NCI-H226 (cell line): ENCODE measurements around the gene AZU1.

Experiments used
- DNase-seq: peaks from one replicate; pipeline ENCODE4 v3.0.0-alpha.2; 2015

AZU1 gene

DNA sequence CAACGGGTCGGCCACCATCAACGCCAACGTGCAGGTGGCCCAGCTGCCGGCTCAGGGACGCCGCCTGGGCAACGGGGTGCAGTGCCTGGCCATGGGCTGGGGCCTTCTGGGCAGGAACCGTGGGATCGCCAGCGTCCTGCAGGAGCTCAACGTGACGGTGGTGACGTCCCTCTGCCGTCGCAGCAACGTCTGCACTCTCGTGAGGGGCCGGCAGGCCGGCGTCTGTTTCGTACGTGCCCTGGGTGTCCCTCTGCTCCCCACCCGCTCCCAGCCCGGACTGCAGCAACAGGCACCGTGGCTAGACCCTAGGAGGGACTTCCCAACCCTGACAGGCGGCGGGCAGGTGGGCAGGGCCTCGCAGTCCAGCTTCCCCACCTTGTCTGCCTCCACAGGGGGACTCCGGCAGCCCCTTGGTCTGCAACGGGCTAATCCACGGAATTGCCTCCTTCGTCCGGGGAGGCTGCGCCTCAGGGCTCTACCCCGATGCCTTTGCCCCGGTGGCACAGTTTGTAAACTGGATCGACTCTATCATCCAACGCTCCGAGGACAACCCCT lies 28.0 kb downstream of the AZU1 start:
- no peak for DNase-seq

DNA sequence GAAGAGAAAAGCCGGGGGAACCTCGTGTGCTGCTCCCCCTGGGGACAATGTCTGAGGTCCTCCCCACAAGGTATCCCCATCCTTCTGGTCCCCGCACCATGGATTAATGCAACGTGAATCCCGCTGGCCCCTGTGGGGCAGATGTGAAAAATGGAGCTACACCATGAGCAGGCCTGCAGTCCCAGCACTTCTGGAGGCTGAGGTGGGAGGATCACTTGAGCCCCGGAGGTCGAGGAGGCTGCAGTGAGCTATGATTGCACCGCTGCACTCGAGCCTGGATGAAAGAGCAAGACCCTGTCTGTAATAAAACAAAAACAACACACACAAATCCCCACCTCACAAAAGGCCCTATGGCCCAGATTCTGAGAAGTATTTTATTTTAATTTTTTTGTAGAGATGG lies 30.6 kb downstream of the AZU1 start:
- no peak for DNase-seq

DNA sequence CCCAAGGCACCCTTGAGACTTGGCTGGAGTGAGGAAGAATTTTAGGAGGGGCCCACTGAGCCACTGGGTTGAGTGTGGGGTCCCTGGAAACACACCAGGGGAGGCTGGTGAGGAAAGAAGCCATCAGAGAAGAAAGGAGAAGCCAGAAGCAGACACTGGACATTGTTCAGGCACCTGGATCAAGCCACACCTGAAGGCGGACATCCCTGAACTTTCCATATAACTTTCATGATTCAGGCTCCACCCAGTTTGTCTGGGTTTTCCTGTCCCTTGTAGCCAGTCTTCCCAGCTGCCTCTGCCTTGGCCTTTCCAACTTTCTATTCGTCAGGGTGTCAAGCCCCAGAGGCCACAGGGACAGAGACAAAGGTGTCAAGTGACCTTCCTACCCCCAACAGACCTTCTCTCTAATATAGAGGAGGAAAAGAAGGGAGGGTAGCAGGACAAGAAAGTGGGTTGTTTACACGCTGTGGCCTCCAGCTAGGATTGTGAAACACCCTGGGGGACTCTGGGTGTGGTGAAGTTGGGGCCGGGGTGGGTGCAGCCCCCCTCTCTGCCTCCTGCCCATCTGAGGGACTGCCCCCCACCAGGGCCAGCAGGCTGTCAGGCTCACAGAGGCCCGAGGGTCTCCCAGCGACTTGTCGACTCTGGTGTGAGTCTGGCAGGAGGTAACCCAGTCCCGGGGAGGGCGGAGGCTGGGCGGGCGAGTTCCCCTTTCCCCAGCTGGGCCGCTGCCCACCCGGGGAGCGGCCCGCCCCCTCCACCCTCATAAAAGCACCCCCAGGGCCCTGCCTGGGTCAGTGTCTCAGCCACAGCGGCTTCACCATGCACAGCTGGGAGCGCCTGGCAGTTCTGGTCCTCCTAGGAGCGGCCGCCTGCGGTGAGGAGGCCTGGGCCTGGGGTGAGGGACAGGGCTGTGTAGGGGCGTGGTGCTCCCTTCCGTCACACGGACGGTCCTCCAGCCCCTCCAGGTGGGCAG lies 31.5 kb downstream of the AZU1 start, which contains the start of gene CFD:
Gene CFD (plus strand): TSS at position 797 of the 976 bp plus-strand sequence. CDS start 26 bp downstream, at position 823.
- DNase-seq: no peak

DNA sequence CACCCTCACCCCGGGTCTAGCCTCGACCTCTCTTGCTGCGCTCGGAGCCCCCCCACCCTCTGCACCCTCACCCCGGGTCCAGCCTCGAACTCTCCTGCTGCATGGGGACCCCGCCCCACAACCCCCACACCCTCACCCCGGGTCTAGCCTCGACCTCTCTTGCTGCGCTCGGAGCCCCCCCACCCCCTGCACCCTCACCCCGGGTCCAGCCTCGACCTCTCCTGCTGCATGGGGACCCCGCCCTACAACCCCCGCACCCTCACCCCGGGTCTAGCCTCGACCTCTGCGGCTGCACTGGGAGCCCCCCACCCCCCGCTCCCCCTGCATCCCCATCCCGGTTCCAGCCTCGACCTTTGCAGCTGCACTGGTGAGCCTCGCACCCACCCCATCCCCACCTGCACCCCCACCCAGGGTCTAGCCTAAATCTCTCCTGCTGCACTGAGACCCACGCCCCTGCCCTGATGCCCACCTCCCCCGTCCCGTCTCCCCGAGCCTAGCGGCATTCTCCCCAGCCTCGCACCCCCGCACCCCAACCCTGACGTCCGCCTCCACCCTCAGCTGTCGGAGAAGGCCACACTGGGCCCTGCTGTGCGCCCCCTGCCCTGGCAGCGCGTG lies 33.6 kb downstream of the AZU1 start:
- no peak for DNase-seq

DNA sequence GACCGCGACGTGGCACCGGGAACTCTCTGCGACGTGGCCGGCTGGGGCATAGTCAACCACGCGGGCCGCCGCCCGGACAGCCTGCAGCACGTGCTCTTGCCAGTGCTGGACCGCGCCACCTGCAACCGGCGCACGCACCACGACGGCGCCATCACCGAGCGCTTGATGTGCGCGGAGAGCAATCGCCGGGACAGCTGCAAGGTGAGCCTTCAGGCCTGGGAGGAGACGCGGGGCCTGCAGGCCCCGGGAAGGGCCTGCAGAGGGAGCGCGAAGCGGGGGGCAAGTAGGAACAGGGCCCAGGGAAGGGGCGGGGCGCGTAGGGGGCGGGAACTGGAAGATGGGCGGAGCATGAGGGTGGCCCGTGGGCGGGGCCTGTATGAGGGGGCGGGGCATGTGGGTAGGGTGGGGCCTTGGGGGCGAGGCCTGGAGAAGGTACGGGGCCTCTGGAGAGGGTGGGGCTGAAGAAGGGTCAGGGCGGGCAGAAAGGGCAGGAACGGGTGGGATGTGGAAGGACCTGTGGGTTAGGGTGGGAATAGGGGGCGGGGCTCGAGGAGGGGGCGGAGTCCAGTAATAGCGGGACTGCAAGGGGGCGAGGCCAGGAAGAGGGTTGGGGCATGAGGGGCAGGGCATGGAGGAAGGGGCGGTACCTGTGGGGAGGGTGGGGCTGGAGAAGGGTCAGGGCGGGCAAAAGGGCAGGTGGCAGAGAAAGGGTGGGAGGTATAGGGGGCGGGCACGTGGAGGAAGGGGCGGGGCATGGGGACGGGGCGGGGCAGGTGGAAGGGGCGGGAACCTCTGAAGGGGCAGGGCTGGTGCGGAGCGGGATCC lies 34.3 kb downstream of the AZU1 start:
- DNase-seq: peak; percentile 44

DNA sequence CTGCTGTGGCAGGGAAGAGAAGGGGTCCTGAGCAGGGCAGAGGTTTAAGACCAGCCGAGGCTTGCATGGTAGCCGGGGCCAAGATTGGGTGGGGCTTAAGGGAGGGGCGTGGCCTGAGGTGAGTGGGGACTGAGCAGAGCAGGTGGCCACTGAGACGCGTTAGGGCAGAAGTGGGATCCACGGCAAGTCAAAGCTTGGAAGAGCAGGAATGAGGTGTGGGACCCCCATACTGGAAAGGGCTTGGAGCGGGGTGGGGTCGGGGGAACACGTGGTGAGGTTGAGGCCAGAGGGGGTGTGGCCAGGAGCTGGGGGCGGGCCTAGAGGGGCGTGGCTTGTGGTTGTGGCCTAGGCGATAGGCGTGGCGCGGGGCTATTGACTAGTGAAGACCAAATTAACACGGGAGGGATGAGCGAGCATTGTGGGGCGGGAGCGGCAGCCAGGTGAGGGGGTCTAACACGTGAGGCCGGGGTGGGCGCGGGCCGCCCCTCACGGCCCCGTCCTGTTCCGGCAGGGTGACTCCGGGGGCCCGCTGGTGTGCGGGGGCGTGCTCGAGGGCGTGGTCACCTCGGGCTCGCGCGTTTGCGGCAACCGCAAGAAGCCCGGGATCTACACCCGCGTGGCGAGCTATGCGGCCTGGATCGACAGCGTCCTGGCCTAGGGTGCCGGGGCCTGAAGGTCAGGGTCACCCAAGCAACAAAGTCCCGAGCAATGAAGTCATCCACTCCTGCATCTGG lies 35.1 kb downstream of the AZU1 start:
- DNase-seq: no peak

DNA sequence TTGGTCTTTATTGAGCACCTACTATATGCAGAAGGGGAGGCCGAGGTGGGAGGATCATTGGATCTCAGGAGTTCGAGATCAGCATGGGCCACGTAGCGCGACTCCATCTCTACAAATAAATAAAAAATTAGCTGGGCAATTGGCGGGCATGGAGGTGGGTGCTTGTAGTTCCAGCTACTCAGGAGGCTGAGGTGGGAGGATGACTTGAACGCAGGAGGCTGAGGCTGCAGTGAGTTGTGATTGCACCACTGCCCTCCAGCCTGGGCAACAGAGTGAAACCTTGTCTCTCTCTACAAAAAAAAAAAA lies 35.6 kb downstream of the AZU1 start:
- no peak for DNase-seq

DNA sequence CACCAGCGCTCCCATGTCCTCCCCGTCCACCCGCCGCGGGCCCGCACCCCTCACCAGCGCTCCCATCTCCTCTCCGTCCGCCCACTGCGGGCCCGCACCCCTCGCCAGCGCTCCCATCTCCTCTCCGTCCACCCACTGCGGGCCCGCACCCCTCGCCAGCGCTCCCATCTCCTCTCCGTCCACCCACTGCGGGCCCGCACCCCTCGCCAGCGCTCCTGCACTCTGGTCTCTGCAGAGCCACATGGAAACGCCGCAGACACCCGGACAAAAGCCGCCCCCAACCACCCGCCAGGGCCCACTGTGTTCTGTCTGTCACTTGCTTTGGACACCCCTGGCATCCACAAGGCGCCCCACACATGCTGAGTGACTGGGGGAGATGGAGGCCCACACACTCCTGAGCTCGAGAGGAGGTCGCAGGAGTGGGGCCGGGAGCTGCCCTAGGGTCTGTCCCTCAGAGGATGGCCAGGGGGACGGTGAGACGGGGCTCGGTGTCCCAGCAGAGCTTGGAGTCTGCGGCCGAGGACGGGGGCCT lies 39.2 kb downstream of the AZU1 start:
- DNase-seq: no peak

DNA sequence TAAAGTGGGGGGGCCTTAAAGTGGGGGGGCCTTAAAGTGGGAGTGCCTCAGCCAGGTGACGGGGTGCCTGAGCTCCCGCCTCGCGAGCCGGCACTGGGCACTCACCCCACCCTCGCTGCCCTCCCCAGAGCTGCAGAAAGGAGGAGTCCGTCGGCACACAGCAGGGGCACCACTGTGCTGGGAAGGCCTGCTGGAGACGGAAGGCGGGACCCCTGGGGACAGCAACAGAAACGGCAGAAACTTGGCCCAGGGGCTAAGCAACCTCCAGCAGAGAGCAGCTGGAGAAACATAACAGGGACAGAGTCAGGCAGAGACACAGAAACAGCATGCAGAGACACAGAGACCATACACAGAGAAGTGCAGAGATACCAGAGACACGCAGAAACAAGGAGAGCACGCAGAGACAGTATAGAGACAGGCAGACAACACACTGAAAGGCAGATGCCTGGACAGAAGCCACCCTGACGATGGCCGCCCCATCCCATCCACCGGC lies 39.7 kb downstream of the AZU1 start:
- DNase-seq: no peak

DNA sequence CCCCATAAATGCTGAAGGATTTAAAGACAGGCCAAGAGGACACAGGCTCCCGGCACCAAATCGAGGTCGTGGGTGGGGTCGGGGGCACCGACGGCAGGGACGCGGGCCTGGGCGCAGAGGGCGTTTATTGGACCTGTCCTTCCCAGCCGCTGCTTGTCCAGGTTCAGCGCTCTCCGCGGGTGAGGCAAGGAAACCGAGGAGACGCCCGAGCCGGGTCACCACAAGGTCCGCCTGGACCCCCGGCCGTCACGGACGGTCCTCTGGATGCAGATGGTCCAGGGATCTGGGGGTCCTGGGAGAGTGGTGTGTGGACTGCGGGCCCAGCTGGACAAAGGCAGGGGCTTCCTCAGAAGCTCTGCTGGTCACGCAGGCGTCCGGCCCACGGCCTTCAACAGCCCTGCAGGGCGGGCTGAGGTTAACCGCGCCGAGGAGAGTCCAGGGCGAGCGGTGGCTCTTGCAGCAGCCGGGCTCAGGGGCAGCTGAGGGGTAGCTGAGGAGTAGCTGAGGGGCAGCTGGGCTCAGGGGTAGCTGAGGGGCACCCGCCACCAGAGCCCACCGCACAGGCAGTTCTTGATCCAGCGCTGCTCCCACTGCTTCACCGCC lies 40.3 kb downstream of the AZU1 start:
- DNase-seq: no peak

DNA sequence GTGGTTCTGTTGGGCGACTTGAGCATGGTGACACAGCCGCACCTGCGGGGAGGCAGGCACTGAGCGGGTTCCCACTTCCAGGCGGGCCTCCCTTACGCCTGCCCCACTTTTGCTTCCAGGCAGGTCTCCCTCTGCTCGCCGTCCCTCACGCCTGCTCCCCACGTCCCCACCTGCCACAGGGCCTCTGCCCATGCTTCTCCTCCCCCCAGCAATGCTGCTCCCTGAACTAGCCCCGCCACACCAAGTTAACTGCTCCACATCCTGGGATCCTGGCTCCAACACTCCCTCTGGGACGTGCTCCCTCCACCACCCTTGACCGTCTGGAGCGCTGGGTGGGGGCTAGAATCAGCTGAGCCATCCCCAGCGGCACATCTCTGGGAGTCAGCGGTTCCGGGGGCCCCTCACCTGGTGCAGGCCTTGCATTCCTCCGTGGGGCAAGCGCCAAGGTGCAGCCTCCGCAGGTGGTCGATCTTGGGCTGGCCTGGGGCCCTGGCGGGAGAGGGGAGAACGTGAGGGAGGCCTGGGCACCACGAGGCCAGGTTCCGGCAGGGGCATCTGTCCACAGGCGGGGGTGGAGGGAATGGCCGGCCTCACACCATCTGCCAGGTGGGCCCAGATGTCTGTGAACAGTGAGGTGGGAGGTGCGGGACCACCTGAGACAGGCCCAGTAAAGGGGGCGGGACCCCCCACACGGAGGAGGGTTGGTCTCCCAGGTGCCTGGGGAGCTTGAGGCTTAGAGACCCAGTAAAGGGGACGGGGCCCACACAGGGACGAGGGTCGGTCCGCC lies 41.0 kb downstream of the AZU1 start:
- no peak for DNase-seq

DNA sequence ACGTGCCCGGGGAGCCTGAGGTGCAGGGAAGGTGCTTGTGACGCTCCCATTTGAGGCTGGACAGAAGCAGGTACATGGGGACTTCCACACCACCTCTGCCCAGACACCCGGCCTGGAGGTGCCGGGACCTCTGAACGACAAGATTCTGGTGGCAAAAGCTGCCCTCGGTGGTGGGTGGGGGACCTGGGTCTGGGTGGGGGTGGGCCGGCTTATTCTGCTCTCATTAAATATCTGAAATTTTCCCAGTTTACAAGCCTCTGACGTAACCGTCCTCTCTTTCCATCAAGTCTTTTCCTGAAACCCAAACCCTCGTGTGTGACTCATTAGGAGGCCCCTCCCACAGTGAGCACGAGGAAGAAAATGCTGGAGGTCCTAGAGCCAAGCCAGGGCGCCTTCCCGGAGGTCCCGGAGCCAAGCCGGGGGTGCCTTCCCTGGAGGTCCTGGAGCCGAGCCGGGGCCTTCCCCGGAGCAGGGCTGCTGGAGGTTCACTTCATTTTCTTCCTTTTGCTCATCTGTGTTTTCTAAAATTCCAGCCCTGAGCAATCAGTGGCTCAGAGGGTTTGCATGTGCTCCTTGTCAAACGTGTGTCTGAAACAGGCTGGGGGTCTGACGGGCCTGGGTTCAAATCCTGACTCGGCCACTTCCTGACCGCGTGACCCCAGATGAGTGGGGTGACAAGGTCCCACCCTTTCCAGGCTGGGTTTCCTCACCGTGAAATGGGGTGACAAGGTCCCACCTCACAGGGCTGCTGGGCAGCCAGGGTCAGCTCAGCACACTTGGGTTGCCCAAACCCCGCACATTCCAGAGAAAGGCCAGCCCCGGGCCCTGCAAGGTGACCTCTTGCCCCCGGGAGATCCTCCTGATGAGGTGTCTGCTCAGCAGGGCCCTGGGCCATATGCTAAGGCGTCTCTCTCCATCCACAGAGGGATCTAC lies 41.9 kb downstream of the AZU1 start:
- peak; percentile 88 for DNase-seq

DNA sequence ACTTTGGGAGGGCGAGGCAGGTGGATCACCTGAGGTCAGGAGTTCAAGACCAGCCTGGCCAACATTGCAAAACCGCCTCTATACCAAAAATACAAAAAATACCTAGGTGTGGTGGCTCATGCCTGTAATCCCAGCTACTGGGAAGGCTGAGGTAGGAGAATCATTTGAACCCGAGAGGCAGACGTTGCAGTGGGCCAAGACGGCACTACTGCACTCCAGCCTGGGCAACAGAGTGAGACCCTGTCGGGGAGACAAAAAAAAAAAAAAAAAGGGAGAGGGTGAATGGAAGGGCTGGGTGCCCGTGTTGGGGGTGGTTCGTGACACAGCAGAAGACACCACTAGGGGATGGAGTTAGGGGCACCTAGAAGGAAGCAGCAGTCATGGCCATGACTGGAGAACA lies 42.7 kb downstream of the AZU1 start:
- no peak for DNase-seq

DNA sequence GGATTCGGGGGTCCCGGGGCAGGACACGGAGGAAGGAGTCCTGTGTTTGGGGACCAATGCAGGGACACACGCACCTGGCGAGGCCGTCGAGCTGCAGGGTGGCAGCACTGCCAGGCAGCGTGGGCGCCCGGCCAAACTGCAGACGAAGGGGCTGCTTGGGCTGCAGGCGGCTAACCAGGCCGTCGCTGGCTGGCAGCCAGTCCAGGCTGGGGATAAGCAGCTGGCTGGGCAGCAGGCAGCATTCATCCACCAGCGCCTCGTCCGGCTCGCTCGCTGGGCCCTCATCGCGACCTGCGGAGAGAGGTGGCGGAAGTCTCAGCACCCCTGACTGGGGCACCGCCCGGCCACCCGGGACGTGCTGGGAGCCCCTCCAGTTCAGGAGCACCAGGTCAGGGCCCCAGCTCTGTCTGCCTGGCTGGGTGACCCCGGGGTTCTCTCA lies 43.3 kb downstream of the AZU1 start:
- DNase-seq: no peak

DNA sequence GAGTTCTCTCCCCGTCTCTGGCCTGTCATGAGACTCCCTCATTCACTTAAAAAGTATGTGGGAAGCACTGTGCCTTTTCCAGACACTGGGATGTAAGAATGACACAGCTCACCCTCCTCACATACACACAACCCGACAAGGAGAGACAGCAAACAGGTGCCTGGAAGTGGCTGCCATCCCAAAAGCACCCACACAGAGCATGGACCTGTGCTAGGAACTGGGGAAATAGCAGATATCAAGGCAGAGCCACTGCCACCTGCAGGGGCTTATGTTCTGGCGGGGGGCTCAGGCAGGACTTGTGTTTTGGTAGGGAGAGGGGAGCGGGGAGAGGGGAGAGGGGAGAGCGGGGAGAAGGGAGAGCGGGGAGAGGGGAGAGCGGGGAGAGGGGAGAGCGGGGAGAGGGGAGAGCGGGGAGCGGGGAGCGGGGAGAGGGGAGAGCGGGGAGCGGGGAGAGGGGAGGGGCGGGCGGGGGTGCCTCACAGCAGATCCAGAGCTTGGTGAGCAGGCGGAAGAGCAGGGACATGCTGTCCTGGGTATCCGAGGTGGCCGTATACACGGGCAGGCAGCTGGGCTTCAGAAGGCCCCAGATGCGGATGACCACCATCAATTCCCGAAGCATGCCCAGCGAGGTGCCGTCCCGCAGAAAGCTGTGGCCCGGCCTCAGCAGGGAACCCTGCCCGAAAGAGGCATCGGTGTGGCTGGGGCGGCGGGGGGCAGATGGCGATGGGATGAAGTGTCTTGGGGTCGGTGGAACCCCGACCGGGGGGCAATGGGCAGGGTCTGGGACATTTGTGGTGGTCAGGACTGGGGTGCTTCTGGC lies 44.0 kb downstream of the AZU1 start:
- no peak for DNase-seq

DNA sequence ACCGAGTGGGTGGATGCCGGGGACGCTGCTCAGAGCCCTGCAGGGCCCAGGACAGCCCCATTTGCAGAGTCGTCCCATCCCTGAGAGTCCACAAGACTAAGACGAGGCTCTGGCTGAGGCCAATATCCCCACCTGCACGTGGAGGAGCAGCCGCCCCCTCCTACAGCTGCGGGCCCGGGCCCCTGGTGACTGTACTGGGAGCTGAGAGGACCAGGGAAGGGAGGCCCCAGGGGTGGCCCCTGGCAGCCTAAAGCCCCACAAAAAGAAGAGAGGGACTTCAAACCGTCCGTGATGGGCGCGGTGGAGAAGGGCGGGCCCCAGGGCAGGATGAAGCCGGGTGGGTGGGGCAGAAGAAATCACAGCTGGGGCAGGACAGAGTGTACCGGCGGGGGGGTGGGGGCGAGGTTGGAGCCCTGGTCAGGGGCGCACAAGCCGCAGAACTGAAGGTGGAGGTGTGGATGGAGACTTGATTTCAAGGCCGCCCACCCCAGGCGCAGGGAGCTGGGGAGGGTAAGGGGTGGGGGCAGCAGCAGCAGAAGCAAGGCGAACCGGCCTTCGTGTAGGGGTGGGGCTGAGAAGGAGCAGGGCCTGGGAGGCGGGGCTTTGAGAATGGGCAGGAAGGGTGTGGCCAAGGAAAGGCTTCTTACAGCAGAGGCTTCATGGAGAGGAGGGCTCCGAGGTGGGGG lies 44.8 kb downstream of the AZU1 start:
- peak; percentile 81 for DNase-seq

DNA sequence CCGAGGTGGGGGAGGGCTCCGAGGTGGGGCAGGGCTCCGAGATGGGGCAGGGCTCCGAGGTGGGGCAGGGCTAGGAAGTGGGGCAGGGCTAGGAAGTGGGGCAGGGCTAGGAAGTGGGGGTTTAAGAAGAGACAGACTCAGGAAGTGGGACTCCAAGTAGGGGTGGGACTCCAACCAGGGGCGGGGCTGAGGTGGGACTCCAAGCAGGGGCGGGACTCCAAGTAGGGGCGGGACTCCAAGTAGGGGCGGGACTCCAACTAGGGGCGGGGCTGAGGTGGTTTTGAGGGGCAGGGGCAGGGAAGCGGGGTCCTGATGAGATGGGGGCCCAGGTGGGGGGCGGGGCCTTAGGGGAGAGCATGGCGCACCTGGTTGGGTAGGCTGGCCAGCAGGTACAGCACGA lies 45.4 kb downstream of the AZU1 start:
- peak; percentile 73 for DNase-seq

DNA sequence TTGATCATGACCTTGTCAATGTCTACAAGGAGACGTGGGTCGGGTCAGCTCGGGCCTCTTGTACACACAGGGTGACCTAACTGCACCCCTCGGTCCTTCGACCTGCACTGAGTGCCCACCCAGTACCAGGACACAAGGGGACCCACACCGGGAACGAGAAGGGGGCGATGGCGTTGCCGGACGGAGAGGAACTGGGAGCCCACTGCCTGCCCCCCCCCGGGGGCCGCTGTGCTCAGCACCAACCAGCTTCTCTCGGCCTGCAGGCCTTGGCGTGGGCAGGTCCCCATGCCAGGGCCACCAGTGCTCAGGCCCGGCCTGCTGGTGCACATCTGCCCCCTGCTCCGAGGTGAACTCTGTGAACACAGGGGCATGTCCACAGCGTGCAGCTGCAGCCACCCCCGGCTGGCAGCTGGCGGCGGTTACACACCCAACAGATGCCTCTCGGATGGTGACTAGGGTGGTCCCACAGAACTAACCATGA lies 46.0 kb downstream of the AZU1 start:
- DNase-seq: no peak
